ENCODE data around the gene CKMT2. TPM values are rescaled to one million over a fixed set of nuclear protein-coding genes. Genes with fewer than 3 reads are reported as not detected.

The CKMT2 gene
- total and polyA plus RNA-seq, 2 of the 8 experiments (the other 6 are each of a cell fraction or from before 2014, with no cell fraction given) = 2.4 to 5.0 TPM

DNA sequence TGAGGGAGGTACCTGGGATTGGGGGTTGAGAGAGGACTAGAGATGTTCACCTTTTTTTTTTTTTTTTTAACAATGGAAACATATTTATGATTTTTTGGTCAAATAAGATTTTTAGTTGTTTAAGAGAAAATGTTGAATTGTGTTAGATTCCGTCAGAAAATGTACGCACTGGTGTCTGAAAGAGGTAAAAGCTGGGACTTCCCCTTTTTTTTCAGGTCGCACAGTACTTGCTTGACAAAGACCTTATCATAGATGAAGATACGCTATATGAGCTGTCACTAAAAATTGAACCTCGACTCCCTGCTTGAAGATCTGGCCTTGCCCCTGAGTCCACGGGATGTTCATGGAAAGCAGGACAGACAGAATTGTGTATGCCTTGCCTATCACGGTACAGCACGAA, 7.7 kb upstream of the CKMT2 start (continued):
- TF ChIP-seq BRCA1 (IDR thresholded peaks at IDR 0.05; ENCODE audit: low read depth, low read length) = no peak
- TF ChIP-seq SP2 (IDR thresholded peaks at IDR 0.05; ENCODE audit: low read length) = no peak
- no peak for TF ChIP-seq KDM5A (IDR thresholded peaks at IDR 0.05; ENCODE audit: low read length)
- TF ChIP-seq JUND (IDR thresholded peaks at IDR 0.05; ENCODE audit: low read length) = no peak
- no peak for TF ChIP-seq TAF1 (IDR thresholded peaks at IDR 0.05; ENCODE audit: low read depth, low read length)

Data from H1 (cell line).